GM19035 (cell line): ENCODE measurements around the gene MED29.
"Not testable (repeated sequence)": the region's sequence is repeated elsewhere in the genome, so short reads cannot be mapped to it uniquely, and the experiment has no call there.

ENCODE experiments used
- ATAC-seq: cut with Tn5 transposase; IDR thresholded peaks from one replicate; pipeline ENCODE4 v1.9.1; 2021; ENCODE audit not compliant: unreplicated experiment

The MED29 gene

GRCh38 chr19:39370735-39371134 lies 20.4 kb upstream of the MED29 start:
- ATAC-seq, result no peak

- ATAC-seq, result no peak
These were observed 19.0 kb upstream of the MED29 start for GRCh38 chr19:39372047-39372802.

- no peak for ATAC-seq
These were observed 18.2 kb upstream of the MED29 start for GRCh38 chr19:39372941-39373340.

GRCh38 chr19:39375929-39376328 lies 15.2 kb upstream of the MED29 start:
- ATAC-seq, result no peak

- ATAC-seq, result no peak
These were observed 13.5 kb upstream of the MED29 start for GRCh38 chr19:39377373-39378362.

GRCh38 chr19:39379366-39379765 lies 11.8 kb upstream of the MED29 start:
- not testable (repeated sequence) for ATAC-seq

DNA sequence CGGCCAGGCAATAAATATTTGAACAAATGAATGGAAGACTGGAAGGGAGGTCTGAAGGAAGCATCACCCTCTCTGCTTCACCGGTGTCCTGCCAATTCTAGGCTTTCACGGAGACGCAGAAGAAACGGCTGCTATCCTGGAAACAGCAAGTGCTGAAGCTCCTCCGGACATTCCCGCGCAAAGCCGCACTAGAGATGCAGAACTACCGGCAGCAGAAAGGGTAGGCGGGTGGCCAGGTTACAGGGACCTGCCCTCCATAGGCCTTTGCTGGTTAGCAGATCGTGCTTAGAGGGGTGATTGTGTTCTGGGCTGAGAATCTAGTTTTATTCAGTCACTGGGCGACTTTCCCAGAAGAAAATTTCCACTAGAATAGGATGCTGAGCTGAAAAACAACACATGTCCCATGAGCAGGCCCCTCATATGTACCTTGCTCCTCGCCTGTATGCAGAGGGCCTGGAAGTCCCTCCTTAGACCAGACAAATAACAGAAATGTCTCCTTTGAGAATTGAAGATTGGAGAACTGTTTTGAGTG lies 11.2 kb upstream of the MED29 start:
- no peak for ATAC-seq

DNA sequence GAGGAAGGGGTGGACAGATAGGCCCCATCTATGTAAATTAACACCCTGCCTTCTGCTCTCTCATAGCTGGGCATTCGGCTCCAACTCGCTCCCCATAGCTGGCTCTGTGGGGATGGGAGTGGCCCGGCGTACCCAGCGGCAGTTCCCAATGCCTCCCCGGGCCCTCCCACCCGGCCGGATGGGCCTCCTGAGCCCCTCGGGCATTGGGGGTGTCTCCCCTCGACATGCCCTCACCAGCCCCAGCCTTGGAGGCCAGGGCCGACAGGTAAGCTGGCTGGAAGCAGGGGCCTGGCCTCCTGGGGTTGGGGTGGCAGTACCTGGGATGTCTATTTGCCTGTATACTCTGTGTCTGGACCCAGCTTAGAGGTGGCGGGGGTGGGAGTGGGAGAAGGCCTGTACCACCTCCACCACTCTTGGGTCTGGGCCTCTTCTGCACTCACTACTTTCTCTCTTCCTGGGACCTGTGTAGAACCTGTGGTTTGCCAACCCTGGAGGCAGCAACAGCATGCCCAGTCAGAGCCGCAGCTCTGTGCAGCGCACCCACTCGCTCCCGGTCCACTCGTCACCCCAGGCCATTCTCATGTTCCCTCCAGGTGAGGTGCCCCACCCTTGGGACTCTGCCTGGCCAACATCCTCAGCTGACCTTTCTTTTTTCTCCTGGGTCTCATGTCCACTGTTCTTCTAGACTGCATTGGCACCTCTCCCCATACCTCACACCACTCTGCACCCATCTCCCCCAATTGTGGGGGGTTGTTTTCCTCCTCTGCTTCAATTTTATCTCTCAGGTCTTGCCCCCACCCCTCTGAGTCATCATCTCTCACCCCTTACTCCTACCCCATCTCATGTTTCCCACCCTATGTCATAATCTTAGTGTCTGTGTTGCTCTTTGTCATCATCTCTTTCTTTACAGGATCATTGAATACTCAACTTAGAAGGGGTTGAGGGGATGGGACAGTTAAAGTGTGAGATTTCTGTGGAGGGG lies 10.4 kb upstream of the MED29 start:
- no peak for ATAC-seq

DNA sequence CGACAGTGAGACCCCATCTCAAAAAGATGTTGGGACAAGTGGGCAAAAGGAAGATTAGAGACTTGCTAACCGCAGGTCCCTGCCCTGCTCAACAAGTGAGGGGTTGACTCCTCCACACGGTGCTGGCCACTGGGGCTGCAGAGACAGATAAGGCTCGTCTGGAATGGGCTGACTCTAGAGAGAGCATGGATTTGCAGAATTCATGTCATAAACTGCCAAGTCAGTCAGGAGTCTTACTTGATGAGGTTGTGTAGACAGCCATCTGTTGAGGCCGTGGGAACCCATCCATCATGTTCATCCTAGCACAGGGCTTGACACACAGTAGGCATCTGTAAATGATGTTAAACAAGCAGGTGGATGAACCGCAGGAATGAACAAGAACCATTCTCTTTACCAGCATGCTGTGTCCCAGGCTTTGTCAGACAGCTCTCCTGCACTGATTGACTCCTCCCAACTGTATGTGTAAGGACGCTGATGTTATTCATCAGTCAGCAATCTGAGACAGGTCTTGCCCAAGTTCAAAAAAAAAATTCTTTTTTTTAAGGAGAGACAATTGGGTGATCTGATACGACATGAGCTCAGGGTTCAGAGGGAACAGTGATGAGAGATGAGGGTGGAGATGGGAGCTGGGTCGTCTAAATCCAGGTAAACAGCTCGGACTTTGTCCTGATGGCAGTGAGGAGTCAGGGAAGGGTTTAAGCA lies 9.1 kb upstream of the MED29 start:
- no peak for ATAC-seq

GRCh38 chr19:39382991-39383828 lies 8.0 kb upstream of the MED29 start:
- ATAC-seq, result no peak

GRCh38 chr19:39384839-39385568 lies 6.2 kb upstream of the MED29 start:
- no peak for ATAC-seq

- ATAC-seq, result no peak
These were observed 5.4 kb upstream of the MED29 start for GRCh38 chr19:39385629-39386411.

GRCh38 chr19:39386557-39386956 lies 4.6 kb upstream of the MED29 start:
- ATAC-seq, result no peak

- no peak for ATAC-seq
These were observed 2.5 kb upstream of the MED29 start for GRCh38 chr19:39388657-39389056.

- no peak for ATAC-seq
These were observed 1.4 kb upstream of the MED29 start for GRCh38 chr19:39389631-39390414.

DNA sequence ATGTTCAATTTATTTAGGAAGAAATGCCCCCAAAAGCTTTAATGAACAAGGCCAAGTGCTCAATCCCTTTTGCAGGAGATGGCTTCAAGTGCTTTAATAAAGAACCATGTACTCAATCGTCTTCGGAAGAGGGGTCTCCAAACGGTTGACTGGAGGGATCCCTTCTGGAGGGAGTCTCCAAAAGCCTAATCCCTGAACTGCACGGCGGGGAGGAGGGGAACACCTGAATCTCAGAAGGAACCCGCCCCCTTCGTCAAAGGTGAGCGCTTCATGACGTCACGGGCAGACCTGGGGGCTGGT lies 777 bp upstream of the MED29 start:
- ATAC-seq, result no peak
